Measurements from ENCODE around the gene DNHD1. TPM values are rescaled to one million over a fixed set of nuclear protein-coding genes. Genes with fewer than 3 reads are reported as not detected.
A peak's percentile ranks its signal among the peaks of the same experiment; 100 is the strongest.

Gene DNHD1
- total RNA-seq, 1 experiment from 2014 or later, result 1.3 TPM

DNA sequence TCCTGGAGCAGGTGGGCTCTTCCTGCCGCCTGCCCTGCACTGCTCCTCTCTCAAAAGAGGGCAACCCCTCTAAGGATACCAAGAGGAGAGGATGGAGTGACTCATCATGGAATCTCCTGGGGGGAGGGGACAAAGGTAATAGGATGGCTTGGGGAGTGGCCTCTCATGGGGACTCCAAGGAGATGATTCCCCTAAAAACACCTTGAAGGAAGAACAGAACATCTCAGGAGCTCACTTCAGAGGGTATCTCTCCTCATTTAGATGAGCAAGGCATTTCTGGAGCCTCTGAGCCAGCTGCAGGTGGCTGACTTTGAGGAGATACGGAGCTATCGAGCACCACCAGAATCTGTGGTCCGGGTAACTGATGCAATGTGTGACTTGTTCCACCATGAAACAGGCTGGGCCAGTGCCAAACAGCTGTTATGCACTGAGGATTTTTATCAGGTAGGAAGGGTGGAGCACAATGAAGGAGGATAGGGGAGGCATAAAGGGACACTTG, 66.1 kb downstream of the DNHD1 start:
- DNase-seq (ENCODE audit: low read depth), result peak; percentile 11

DNA sequence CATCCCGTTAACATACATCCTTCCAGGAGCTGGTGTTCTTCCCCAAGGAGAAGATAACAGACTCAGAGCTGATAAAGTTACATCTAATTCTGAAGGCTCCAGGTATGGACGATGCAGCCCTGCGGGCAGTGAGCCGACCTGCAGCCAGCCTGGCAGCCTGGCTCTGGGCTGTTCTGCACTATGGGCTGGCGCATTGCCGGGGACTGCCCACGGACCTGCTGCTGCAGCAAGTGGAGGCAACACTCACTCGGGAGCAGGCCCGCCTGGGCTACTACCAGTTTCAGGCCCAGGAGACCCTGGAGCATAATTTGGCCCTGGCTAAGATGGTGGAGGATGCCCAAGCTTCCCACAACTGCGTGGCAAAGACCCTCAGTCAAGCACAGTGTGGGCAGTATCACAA, 66.6 kb downstream of the DNHD1 start:
- DNase-seq (ENCODE audit: low read depth), result no peak

DNA sequence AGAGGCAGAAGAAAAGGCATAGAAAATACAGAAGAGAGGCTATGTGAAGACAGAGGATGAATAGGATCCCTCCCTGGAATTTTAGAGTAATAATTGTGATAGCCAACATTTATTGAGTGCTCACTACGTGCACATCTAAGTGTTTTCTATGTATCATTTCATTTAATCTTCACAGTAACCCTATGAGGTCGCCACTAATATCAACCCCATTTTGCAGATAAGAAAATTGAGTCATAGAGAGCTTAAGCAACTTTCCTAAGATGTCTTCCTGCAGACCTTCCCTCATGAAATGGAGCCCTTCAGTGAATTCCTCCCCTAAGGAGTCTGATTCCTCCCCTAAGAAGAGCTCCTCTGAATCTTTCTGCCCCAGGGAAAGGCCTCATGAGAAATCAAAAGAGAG, 68.2 kb downstream of the DNHD1 start:
- DNase-seq (ENCODE audit: low read depth), result no peak

DNA sequence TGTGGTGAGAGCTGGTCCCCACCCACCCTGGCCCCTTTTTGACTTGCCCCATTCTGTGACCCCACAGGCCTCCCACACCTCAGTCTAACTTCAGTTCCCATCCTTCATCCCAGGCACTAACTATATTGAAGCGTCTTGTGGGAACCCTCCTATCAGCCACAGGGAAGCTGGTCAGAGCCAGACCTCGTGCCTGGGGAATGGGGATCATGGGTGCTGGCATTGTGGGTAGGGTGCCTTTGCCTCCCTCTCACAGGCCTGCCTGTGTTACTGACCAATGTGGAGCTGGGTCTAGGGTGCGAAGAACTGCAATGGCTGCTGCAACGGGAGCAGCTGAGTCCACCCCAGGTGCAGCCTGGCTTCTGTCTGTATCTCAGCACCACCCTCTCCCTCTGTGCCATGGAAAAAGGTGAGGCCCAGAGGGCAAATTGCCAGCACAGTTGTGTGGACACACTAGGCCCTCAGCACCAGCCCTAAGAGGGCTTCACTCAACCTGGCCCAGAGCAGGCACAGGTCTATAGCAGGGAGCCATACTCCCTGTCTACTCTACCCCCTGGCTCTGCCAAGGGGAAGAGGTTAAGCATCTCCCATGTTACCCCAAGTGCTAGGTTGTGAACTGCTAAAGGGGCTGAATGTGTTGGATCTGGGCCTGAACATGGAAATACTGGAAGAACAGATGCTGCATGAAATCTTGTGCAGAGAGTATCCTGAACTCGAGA, 69.1 kb downstream of the DNHD1 start:
- no peak for DNase-seq (ENCODE audit: low read depth)

DNA sequence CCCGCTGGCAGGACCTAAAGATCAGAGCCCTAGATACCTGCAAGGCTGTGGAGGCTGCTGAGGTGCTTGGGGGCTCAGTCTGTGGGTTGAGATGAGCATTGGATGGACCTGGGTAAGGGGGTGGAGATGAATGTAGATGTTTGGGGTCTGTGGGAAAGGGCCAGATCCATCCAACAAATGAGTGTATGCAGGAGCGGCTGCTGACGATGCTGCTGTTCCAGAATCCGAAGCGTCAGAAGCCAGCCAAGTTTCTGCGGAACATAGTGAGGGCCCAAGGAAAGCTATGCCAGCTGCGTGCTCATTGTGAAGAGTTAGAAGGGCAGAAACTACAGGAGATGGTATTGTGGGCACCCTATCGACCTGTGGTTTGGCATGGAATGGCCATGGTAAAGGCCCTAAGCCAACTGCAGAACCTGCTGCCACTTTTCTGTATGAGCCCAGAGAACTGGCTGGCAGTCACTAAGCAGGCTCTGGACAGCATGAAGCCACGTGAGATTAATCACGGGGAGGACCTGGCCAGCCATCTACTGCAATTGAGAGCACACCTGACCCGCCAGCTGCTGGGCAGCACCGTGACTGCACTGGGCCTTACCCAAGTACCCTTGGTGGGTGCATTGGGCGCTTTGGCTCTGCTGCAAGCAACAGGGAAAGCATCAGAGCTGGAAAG, 69.8 kb downstream of the DNHD1 start:
- peak; percentile 9 for DNase-seq (ENCODE audit: low read depth)

DNA sequence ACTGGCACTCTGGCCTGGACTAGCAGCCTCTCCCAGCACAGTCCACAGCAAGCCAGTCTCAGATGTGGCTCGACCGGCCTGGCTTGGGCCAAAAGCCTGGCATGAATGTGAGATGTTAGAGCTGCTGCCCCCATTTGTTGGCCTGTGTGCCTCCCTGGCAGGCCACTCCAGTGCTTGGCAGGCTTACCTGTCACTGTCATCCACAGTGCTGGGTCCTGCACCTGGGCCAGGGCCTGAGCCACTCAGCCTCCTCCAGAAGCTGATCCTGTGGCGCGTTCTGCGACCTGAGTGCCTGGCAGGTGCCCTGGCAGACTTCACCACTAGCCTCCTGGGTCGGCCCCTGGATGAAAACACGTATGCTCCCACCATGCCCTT, 70.3 kb downstream of the DNHD1 start:
- DNase-seq (ENCODE audit: low read depth), result no peak

DNA sequence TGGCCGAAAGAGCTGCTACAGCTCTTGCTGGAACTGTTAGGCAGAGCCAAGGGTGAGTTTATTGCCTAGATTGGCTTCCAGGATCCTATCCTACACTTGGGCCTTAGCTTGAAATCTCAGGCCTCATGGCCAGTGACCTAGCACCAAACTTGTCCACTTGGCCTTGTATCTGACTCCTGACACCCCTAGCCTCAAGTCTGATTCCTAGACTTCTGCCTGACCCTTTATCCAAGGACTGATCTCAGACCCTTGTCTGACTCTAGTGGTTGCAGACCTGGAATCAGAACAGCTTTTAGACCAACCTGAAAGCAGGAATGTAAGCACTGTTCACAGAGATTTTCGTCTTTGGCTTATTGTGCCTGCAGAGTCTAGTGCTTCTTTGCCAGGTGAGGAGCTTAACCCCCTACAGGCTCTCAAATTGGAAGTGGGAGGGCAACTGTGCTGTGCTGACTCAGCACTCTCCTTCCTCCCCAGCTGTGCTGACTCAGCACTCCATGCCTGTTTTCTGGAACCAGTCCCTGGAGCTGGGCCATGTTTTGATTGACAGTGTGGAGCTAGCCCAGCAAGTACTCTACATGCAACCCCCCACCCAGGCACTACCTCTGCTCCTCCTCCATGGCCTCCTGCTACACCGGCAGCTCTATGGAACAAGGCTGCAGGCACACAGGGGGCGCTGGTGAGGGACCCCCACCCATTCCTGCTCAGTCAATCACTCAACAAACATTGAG, 71.3 kb downstream of the DNHD1 start:
- peak; percentile 75 for DNase-seq (ENCODE audit: low read depth)

DNA sequence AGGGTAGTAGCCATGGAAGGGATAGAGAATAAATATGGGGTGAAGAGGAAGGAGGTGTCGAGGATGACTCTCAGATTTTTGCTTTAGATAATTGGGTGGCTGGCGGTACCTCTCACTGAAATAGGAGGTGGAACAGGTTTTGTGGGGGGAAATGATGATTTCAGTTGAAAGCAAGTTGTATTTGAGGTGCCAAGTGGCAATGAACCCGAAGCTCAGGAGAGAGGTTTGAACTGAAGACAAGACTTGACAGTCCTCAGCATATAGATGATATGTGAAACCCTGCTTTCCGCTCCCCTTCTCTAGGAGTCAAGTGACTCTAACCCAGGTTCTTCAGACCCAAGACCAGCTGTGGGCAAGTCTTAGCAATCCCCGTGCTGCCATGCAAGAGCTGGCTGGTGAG, 72.6 kb downstream of the DNHD1 start:
- DNase-seq (ENCODE audit: low read depth), result no peak

DNA sequence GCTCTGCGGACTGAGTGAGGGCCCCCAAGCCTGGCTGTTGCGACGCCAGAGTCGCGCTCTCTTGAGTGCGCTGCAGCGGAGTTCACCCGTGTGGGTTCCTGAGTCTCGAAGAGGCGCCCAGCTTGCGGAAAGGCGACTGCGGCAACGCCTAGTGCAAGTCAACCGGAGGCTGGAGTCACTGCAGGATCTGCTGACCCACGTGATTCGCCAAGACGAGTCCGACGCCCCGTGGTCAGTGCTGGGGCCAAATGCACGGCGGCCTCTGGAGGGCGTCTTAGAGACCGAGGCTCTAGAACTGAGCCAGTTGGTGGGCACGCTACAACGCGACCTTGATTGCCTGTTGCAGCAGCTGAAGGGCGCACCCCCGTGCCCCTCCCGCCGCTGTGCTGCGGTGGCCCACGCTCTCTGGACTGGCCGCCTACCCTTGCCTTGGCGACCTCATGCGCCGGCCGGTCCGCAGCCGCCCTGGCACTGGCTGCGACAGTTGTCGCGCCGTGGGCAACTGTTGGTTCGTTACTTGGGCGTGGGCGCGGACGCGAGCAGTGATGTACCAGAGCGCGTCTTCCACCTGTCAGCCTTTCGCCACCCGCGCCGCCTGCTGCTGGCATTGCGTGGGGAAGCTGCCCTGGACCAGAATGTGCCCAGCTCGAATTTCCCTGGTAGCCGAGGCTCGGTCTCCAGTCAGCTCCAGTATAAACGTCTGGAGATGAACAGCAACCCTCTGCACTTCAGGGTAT, 73.8 kb downstream of the DNHD1 start:
- DNase-seq (ENCODE audit: low read depth), result no peak

DNA sequence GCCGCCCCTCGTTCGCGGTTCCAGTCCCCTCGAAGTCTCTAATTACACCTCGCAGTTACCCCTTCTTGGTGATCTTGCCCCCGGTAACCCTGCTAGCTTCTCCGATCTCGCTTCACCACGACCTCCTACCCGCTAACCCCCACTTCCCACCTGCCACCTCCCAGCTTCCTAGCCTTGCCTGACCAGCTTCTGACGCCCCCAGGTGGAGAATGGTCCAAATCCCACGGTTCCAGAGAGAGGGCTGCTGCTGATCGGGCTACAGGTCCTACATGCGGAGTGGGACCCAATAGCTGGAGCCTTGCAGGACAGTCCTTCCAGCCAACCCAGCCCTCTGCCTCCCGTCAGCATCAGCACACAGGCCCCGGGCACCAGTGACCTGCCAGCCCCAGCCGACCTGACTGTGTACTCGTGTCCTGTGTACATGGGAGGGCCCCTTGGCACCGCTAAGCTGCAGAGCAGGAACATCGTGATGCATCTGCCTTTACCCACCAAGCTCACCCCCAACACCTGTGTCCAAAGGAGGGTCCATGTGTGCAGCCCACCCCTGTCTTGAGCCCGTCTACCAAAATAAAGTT, 74.4 kb downstream of the DNHD1 start:
- DNase-seq (ENCODE audit: low read depth), result no peak

DNA sequence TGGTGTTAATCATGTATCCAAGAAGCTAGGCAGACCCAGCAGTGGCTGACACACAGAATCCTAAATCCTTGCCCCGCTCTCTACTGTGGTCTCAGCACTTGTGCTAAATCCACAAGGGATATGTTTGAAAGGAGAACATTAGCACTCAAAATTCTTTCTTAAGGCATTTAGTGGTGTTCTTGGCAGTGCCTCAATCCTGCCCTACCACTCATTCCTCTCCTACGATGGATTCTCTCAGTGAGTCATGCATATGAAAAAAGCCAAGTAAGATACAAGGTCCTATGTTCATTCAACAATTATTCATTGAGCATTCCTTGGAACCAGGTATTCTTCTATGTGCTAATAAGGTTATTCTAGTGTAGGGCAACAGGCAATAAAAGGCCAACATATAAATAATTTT, 75.1 kb downstream of the DNHD1 start:
- peak; percentile 70 for DNase-seq (ENCODE audit: low read depth)

DNA sequence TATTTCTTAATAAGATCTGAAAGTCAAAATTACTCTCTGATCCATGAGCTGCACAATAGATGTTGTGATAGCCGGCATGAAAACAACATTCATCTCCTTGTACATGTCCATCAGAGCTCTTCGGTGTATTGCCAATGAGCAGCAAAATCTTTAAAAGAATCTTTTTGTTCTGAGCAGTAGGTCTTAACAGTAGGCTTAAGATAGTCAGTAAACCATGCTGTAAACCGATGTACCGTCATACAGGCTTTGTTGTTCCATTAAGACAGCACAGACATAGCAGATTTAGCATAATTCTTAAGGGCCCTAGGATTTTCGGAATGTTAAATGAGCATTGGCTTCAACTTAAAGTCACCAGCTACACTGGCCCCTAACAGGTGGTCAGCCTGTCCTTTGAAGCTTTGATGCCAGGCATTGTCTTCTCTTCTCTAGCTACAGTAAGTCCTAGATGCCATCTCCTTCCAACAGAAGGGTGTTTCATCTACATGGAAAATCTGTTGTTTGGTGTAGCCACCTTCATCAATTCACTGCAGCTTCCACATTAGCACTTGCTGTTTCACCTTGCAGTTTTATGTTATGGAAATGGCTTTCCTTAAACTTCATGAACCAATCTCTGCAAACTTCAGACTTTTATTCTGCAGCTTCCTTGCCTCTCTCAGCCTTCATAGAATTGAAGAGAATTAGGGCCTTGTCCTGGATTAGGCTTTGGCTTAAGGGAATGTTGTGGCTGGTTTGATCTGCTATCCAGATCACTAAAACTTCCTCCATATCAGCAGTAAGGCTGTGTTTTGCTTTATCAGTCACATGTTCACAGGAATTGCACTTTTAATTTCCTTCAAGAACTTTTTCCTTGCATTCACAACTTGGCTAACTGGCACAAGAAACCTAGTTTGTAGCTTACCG, 78.0 kb downstream of the DNHD1 start:
- DNase-seq (ENCODE audit: low read depth), result no peak

DNA sequence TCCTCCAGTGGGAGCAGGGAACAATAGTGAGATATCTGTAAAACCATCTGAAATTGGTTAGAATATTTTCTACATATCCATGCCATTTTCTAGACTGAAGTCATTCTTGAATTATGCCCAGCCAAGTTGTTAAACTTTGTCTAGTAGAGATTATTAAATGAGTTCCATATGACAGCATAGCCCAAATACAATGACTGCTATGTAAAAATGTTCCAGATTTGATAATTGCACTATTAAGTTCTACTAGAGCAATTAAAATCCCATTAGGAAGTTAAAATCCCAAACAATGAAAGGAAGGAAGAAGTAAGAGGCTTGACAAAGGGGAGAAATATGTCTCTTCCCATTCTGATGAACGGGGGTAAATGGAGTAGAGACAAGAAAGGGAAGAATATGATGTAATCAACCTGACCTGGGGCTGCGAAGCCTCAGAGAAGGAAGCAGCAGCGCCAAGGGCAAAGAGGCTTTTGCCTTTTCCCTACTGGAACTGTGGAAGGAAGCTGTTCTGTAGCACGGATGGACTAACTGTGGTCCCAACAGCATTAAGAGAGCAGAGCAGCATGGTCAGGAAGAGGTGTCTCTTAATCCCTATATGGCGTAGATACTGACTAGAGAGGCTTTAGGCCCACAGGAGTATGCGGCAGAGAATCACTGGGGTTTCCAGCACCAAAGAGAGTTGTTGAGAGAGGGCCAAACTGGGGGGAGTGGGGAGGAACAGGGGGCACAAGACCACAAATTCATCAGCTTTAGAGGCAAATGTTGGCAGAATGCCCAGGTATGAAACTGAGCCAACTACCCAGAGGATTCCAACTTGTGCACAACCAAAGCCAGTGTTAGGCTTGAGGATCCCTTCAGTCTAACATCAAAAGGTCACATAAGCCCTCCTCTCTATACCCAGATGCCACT, 79.6 kb downstream of the DNHD1 start:
- DNase-seq (ENCODE audit: low read depth), result peak; percentile 36

DNA sequence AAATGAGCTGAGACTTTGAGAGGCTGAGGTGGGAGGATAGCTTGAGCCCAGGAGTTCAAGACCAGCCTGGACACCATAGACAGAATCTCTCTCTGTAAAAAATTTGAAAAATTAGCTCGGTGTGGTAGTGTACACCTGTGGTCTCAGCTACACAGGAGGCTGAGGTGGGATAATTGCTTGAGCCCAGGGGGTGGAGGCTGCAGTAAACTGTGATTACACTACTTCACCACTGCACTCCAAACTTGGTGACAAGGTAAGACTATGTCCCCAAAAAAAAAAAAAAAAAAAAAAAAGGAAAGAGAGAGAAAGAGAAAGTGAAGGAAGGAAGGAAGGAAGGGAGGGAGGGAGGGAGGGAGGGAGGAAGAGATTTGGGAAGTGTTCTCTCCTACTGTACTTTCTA, 81.1 kb downstream of the DNHD1 start:
- DNase-seq (ENCODE audit: low read depth), result no peak

DNA sequence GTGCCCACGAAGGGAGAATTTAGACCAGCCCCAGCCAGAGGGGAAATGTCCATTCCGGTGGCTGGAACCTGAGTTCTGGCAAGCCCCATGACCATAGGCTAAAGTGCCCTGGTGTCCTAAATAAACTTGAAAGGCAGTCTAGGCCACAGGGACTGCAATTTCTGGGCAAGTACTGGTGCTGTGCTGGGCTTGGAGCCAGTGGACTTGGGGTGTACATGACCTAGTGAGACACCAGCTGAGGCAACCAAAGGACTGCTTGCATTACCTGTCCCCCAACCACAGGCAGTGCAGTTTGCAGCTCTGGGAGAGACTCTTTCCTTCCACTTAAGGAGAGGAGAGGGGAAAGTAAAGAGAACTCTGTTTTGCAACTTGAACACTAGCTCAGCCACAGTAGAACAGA, 82.6 kb downstream of the DNHD1 start:
- DNase-seq (ENCODE audit: low read depth), result no peak

DNA sequence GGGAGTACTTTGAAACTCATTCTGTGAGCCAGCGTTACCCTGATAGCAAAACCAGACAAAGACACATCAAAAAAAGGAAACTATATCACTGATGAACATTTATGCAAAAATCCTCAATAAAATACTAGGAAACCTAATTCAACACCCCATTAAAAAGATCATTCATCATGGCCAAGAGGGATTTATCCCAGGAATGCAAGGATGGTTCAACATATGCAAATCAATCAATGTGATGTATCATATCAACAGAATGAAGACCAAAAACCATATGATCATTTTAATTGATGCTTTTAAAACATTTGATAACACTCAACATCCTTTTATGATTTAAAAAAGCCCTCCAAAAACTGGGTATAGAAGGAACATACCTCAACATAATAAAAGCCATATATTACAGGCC, 86.5 kb downstream of the DNHD1 start:
- no peak for DNase-seq (ENCODE audit: low read depth)

DNA sequence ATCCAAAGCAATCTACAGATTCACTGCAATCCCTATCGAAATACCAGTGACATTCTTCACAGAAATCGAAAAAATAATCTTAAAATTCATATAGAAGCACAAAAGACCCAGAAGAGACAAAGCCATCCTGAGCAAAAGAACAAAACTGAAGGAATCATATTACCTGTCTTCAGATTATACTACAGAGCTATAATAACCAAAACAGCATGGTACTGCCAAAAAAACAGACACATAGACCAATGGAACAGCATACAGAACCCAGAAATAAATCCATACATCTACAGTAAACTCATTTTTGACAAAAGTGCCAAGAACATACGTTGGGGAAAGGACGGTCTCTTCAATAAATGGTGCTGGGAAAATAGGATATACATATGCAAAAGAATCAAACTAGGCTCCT, 87.4 kb downstream of the DNHD1 start:
- DNase-seq (ENCODE audit: low read depth), result no peak

DNA sequence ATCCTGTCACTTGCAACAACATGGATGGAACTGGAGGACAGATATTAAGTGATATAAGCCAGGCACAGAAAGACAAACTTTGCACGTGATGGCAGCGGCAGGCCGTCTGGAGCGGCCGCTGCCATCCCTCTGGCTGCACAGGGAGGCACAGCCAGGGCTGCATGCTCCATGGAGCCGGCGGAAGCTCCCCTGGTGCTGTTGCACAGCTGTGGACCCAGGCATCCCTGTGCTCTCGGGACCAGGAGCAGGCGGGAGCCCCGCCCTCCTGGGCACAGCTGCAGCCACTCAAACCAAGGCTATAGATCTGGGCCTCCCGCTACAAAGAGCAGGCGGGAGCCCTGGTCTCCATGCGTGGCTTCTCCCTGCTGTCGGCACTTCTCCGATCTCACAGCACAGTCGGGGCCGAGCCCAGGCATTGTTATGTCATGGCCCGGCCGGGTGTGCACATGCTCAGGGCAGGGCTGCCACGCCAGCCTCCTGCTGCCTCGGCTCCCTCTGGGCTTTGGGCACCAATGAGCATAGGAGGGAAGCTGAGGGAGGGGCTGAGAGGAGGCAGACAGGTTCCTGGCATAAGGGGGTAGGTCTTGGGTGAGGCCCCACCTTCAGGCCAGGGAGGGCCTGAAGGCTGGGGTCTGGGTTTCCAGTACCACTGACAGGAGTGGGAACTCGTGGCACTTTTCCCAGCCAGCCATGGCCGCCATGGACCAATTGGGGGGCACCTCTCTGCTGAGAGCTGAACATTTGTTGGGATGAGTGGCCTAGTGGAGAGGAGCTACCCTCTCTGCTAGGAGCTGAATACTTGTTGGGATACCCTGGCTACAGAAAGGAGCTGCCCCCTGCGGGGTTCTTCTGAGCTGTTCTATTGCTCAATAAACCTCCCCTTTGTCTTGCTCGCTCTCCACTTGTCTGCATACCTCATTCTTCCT, 89.6 kb downstream of the DNHD1 start:
- DNase-seq (ENCODE audit: low read depth), result no peak

All from M059J (cell line).